Measurements from ENCODE around the gene CPN2.

Gene CPN2

DNA sequence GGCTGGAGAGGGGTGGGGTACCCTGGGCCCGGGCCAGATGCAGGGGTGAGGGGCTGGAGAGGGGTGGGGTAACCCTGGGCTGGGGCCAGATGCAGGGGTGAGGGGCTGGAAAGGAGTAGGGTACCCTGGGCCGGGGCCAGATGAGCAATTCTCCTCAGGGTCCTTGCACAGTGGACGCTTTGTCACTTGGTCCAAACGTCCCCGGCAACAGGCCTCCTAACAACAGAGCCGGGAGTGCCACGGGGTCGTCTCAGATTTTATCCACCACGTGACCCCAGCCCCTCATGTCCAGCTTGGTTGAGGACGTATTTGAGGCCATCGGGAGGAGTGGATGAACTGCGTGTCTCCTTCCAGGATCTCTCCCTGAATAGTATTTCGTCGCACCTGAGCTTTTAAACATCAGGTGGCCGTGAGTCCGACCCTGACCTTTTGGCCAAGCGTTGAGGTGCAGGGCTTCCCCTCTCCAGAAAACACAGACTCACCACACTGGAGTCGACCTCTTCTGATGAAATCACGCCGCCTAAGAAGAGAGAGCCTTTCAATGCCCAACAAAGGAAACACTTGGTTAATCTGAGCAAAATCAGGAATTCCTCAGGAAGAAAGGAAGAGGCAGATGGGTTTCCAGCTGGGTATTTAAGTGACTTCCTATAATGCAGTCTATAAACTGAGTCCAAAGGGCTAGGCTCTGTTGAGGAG is 31.2 kb upstream of the CPN2 start:
- no peaks in the 10 kb centered on the region for H3K36me3 ChIP-seq (ENCODE audit: insufficient read depth, low read length)

DNA sequence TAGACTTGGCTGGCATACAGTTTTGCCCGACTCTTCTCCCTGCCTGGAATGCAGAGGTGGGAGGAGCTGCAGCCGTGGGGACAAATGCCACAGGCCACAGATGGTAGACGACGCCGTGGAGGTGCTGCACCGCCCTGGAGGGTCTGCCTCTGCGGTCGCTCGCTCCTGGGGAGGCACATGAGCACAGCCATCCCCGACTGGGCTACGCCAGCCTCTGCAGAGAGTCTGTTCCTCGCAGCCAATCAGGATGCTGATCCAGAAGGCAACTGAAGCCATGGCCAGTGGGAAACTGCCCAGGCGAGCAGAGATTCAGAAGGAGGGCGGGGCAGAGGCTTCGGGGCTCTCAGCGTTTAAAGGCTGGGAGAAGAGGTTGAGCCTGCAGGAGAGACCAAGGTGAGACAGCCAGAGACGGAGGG is 30.3 kb upstream of the CPN2 start:
- Histone ChIP-seq H4K20me1 (ENCODE audit: insufficient read depth, low read length, poor library complexity, severe bottlenecking) (no peaks in the 10 kb centered on the region), H3K4me2 (ENCODE audit: low read depth, low read length, poor library complexity, severe bottlenecking) (no peak overlapping the region), H3F3A (ENCODE audit: low read depth) (no peaks in the 10 kb centered on the region), H3K9me3 (ENCODE audit: insufficient read depth, low read depth, low read length) (no peaks in the 10 kb centered on the region), H3K27me3 (ENCODE audit: insufficient read depth, low read length, poor library complexity, severe bottlenecking) (no peaks in the 10 kb centered on the region), H3K9ac (ENCODE audit: low read depth, low read length, poor library complexity, severe bottlenecking) (no peak overlapping the region), H3K36me3 (ENCODE audit: insufficient read depth, low read length) (no peaks in the 10 kb centered on the region), H3K4me1 (ENCODE audit: insufficient read depth, low read length, poor library complexity, severe bottlenecking) (peaks cover 2% of the 10 kb centered on the region), H3K9me2 (replicated peaks; ENCODE audit: low read depth, low read length) (no peaks in the 10 kb centered on the region), H3K79me2 (ENCODE audit: insufficient read depth, low read length) (no peaks in the 10 kb centered on the region), H3K4me3 (ENCODE audit: low read length, poor library complexity, severe bottlenecking) (no peak overlapping the region), H2AFZ (ENCODE audit: low read length) (no peak overlapping the region)
- TF ChIP-seq, protein P1, sequence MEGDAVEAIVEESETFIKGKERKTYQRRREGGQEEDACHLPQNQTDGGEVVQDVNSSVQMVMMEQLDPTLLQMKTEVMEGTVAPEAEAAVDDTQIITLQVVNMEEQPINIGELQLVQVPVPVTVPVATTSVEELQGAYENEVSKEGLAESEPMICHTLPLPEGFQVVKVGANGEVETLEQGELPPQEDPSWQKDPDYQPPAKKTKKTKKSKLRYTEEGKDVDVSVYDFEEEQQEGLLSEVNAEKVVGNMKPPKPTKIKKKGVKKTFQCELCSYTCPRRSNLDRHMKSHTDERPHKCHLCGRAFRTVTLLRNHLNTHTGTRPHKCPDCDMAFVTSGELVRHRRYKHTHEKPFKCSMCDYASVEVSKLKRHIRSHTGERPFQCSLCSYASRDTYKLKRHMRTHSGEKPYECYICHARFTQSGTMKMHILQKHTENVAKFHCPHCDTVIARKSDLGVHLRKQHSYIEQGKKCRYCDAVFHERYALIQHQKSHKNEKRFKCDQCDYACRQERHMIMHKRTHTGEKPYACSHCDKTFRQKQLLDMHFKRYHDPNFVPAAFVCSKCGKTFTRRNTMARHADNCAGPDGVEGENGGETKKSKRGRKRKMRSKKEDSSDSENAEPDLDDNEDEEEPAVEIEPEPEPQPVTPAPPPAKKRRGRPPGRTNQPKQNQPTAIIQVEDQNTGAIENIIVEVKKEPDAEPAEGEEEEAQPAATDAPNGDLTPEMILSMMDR (conservative IDR thresholded peaks at IDR 0.05; ENCODE audit: low read length), result no peak
- no peak for TF ChIP-seq EZH2phosphoT487 (IDR thresholded peaks at IDR 0.05; ENCODE audit: borderline replicate concordance)

More for the DNA sequence above, 31.2 kb upstream of the CPN2 start:
- Histone ChIP-seq H3K4me3 (ENCODE audit: low read length, poor library complexity, severe bottlenecking) (no peak overlapping the region), H3K79me2 (ENCODE audit: insufficient read depth, low read length) (no peaks in the 10 kb centered on the region), H3K27me3 (ENCODE audit: insufficient read depth, low read length, poor library complexity, severe bottlenecking) (no peaks in the 10 kb centered on the region), H3K4me1 (ENCODE audit: insufficient read depth, low read length, poor library complexity, severe bottlenecking) (peaks cover 2% of the 10 kb centered on the region), H3K4me2 (ENCODE audit: low read depth, low read length, poor library complexity, severe bottlenecking) (no peak overlapping the region), H4K20me1 (ENCODE audit: insufficient read depth, low read length, poor library complexity, severe bottlenecking) (no peaks in the 10 kb centered on the region), H3K9me2 (replicated peaks; ENCODE audit: low read depth, low read length) (no peaks in the 10 kb centered on the region), H3F3A (ENCODE audit: low read depth) (no peaks in the 10 kb centered on the region), H2AFZ (ENCODE audit: low read length) (no peak overlapping the region), H3K9ac (ENCODE audit: low read depth, low read length, poor library complexity, severe bottlenecking) (no peak overlapping the region), H3K9me3 (ENCODE audit: insufficient read depth, low read depth, low read length) (no peaks in the 10 kb centered on the region)
- TF ChIP-seq, protein P1 (conservative IDR thresholded peaks at IDR 0.05; ENCODE audit: low read length), result no peak
- no peak for TF ChIP-seq EZH2phosphoT487 (IDR thresholded peaks at IDR 0.05; ENCODE audit: borderline replicate concordance)

DNA sequence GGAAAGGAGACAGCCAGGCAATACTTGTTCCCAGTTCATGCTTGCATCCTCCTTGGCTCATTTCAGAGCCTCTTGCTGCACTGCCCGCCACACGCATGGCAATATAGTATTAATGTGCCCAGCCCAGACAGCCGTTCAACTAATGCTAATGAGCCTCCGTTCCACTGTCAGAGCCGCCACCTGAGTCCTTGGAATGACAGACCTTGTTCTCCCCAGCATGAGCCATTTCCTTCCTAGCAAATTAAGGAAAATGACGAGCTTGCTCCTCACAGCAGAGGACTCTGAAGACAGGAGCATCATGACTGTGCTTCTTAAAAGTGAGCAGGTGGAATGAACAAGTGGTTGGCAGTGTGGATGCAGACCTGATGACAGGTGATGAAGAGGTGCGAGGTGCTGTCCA is 29.2 kb upstream of the CPN2 start:
- Histone ChIP-seq H3K9me2 (replicated peaks; ENCODE audit: low read depth, low read length) (no peaks in the 10 kb centered on the region), H3K79me2 (ENCODE audit: insufficient read depth, low read length) (no peaks in the 10 kb centered on the region), H2AFZ (ENCODE audit: low read length) (no peak overlapping the region), H3K9ac (ENCODE audit: low read depth, low read length, poor library complexity, severe bottlenecking) (no peak overlapping the region), H3K4me3 (ENCODE audit: low read length, poor library complexity, severe bottlenecking) (no peak overlapping the region), H3K27me3 (ENCODE audit: insufficient read depth, low read length, poor library complexity, severe bottlenecking) (no peaks in the 10 kb centered on the region), H3K9me3 (ENCODE audit: insufficient read depth, low read depth, low read length) (no peaks in the 10 kb centered on the region), H3K36me3 (ENCODE audit: insufficient read depth, low read length) (no peaks in the 10 kb centered on the region), H3K4me2 (ENCODE audit: low read depth, low read length, poor library complexity, severe bottlenecking) (no peak overlapping the region), H3F3A (ENCODE audit: low read depth) (no peaks in the 10 kb centered on the region), H3K4me1 (ENCODE audit: insufficient read depth, low read length, poor library complexity, severe bottlenecking) (no peaks in the 10 kb centered on the region), H4K20me1 (ENCODE audit: insufficient read depth, low read length, poor library complexity, severe bottlenecking) (no peaks in the 10 kb centered on the region)
- no peak for TF ChIP-seq EZH2phosphoT487 (IDR thresholded peaks at IDR 0.05; ENCODE audit: borderline replicate concordance)

DNA sequence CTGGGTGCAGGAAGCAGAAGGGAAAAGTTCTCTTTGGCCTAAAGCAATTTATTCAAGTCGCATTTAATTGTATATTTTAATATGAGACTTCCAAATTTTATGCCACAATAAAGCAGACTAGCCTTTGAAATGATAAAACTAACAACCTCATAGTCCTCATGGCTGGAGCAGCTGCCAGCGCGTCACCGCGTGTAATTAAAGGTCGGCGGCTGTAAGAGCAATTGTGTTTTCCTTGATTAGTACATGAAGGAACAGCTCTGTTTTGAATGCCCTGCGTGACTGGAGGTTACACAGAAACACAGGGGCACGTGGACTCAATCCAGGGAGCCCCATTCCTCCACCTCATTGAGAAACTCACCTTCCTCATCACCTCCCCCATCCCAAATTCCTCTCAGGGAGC is 28.5 kb upstream of the CPN2 start:
- Histone ChIP-seq H3K4me1 (ENCODE audit: insufficient read depth, low read length, poor library complexity, severe bottlenecking) (no peaks in the 10 kb centered on the region), H3K9ac (ENCODE audit: low read depth, low read length, poor library complexity, severe bottlenecking) (no peak overlapping the region), H3K9me3 (ENCODE audit: insufficient read depth, low read depth, low read length) (no peaks in the 10 kb centered on the region), H2AFZ (ENCODE audit: low read length) (no peak overlapping the region), H3K4me3 (ENCODE audit: low read length, poor library complexity, severe bottlenecking) (no peak overlapping the region), H3F3A (ENCODE audit: low read depth) (no peaks in the 10 kb centered on the region), H3K79me2 (ENCODE audit: insufficient read depth, low read length) (no peaks in the 10 kb centered on the region), H3K9me2 (replicated peaks; ENCODE audit: low read depth, low read length) (no peaks in the 10 kb centered on the region), H3K4me2 (ENCODE audit: low read depth, low read length, poor library complexity, severe bottlenecking) (no peak overlapping the region), H3K36me3 (ENCODE audit: insufficient read depth, low read length) (no peaks in the 10 kb centered on the region), H4K20me1 (ENCODE audit: insufficient read depth, low read length, poor library complexity, severe bottlenecking) (no peaks in the 10 kb centered on the region), H3K27me3 (ENCODE audit: insufficient read depth, low read length, poor library complexity, severe bottlenecking) (no peaks in the 10 kb centered on the region)
- no peak for TF ChIP-seq EZH2phosphoT487 (IDR thresholded peaks at IDR 0.05; ENCODE audit: borderline replicate concordance)
- TF ChIP-seq, protein P1 (conservative IDR thresholded peaks at IDR 0.05; ENCODE audit: low read length), result no peak
